IMR-90 (cell line): ENCODE measurements around the gene GAL3ST1. TPM values are rescaled to one million over a fixed set of nuclear protein-coding genes. Genes with fewer than 3 reads are reported as not detected.
"Not testable (repeated sequence)": the region's sequence is repeated elsewhere in the genome, so short reads cannot be mapped to it uniquely, and the experiment has no call there.

Source experiments
- ATAC-seq: fragments of 200-7000 bp; cut with Tn5 transposase; 2 replicates; pipeline ENCODE4 v1.9.1; 2020; ENCODE audit warnings: low read depth, mild to moderate bottlenecking, moderate library complexity
- BruUV-seq: library from RNA; stranded (reverse); fragments of 400-500 nt; replicated peaks from 2 replicates; lab custom pipeline; 2021; lab: Mats Ljungman, UMichigan
- CTCF ChIA-PET: fragments of 300-600 bp; formaldehyde crosslinking; extraction: SDS; loops from one replicate; lab custom pipeline; 2021; ENCODE audit warnings: antibody characterized with exemption; lab: Yijun Ruan, JAX
- POLR2A ChIA-PET: fragments of 300-600 bp; sonication (Branson Sonifier 250); formaldehyde crosslinking; loops from one replicate; lab custom pipeline; 2022; ENCODE audit warnings: antibody characterized with exemption; ENCODE audit not compliant: unreplicated experiment; lab: Charles Lee
- DNase-seq: peaks from one replicate; pipeline ENCODE4 v3.0.0; 2013
- H2AFZ ChIP-seq: replicated peaks from 2 replicates; pipeline ENCODE3; 2013; ENCODE audit warnings: low read length, mild to moderate bottlenecking; ENCODE audit not compliant: poor library complexity
- H2AK5ac ChIP-seq: 2 replicates; pipeline ENCODE4 v1.6.1; 2013; ENCODE audit warnings: low read depth, low read length, inconsistent platforms
- H2AK9ac ChIP-seq: replicated peaks from 2 replicates; pipeline ENCODE3; 2013; ENCODE audit warnings: mild to moderate bottlenecking, low read depth, low read length, moderate library complexity; ENCODE audit not compliant: poor library complexity
- H2BK120ac ChIP-seq: 2 replicates; pipeline ENCODE4 v1.6.1; 2013; ENCODE audit warnings: low read depth, low read length, inconsistent platforms
- H2BK15ac ChIP-seq: 3 replicates; pipeline ENCODE4 v1.6.1; 2013; ENCODE audit warnings: low read depth, low read length, inconsistent platforms
- H2BK20ac ChIP-seq: 2 replicates; pipeline ENCODE4 v1.6.1; 2013; ENCODE audit warnings: low read depth, mild to moderate bottlenecking, inconsistent platforms, low read length, moderate library complexity
- H2BK5ac ChIP-seq: 2 replicates; pipeline ENCODE4 v1.6.1; 2013; ENCODE audit warnings: mild to moderate bottlenecking, low read depth, low read length, inconsistent platforms; ENCODE audit not compliant: poor library complexity, severe bottlenecking
- H3K14ac ChIP-seq: replicated peaks from 2 replicates; pipeline ENCODE4 v1.6.1; 2013; ENCODE audit warnings: low read depth, low read length, inconsistent platforms
- H3K18ac ChIP-seq: 2 replicates; pipeline ENCODE4 v1.6.1; 2013; ENCODE audit warnings: low read depth, low read length, control low read depth
- H3K23ac ChIP-seq: 2 replicates; pipeline ENCODE4 v1.6.1; 2013; ENCODE audit warnings: low read depth, low read length, inconsistent platforms
- H3K27ac ChIP-seq: 2 replicates; pipeline ENCODE4 v1.5.1; 2013; ENCODE audit warnings: mild to moderate bottlenecking, control low read depth, low read length; ENCODE audit not compliant: insufficient read depth
- H3K27me3 ChIP-seq: 2 replicates; pipeline ENCODE4 v1.6.1; 2013; ENCODE audit warnings: low read length; ENCODE audit not compliant: control insufficient read depth, insufficient read depth
- H3K36me3 ChIP-seq: 2 replicates; pipeline ENCODE4 v1.6.1; 2013; ENCODE audit warnings: low read length, mixed read lengths; ENCODE audit not compliant: control insufficient read depth, insufficient read depth
- H3K4ac ChIP-seq: 2 replicates; pipeline ENCODE4 v1.6.1; 2013; ENCODE audit warnings: low read depth, low read length, inconsistent platforms
- H3K4me1 ChIP-seq: 2 replicates; pipeline ENCODE4 v1.6.1; 2013; ENCODE audit warnings: low read length, mixed read lengths; ENCODE audit not compliant: control insufficient read depth, insufficient read depth
- H3K4me2 ChIP-seq: 2 replicates; pipeline ENCODE4 v1.6.1; 2013; ENCODE audit warnings: low read depth, mild to moderate bottlenecking, control low read depth, low read length, moderate library complexity
- H3K4me3 ChIP-seq: 2 replicates; pipeline ENCODE4 v1.5.1; 2013; ENCODE audit warnings: low read depth, mild to moderate bottlenecking, control low read depth, low read length, moderate library complexity; ENCODE audit not compliant: insufficient read depth
- H3K56ac ChIP-seq: 2 replicates; pipeline ENCODE4 v1.6.1; 2013; ENCODE audit warnings: low read length, inconsistent platforms; ENCODE audit not compliant: insufficient read depth; ENCODE audit errors: extremely low read depth
- H3K79me1 ChIP-seq, 2 experiments: 2 replicates each; pipeline ENCODE4 v1.6.1; 2013; ENCODE audit warnings: low read length in 2 of 2, inconsistent platforms in 1 of 2, low read depth in 1 of 2
- H3K9ac ChIP-seq: 2 replicates; pipeline ENCODE4 v1.6.1; 2013; ENCODE audit warnings: low read depth, low read length, control low read depth
- H3K9me1 ChIP-seq: 2 replicates; pipeline ENCODE4 v1.6.1; 2013; ENCODE audit warnings: low read length, inconsistent platforms; ENCODE audit not compliant: insufficient read depth
- H3K9me3 ChIP-seq: 2 replicates; pipeline ENCODE4 v1.6.1; 2013; ENCODE audit warnings: low read length; ENCODE audit not compliant: control insufficient read depth, insufficient read depth
- H4K20me1 ChIP-seq: 2 replicates; pipeline ENCODE4 v1.6.1; 2013; ENCODE audit warnings: low read length, inconsistent platforms; ENCODE audit not compliant: insufficient read depth
- H4K5ac ChIP-seq: 2 replicates; pipeline ENCODE4 v1.6.1; 2013; ENCODE audit warnings: mild to moderate bottlenecking, low read depth, low read length, control low read depth
- H4K8ac ChIP-seq, 2 experiments: 2 replicates each; pipeline ENCODE4 v1.6.1; 2013; ENCODE audit warnings: low read depth in 2 of 2, low read length in 2 of 2, control low read depth in 1 of 2, inconsistent platforms in 1 of 2
- H4K91ac ChIP-seq: 2 replicates; pipeline ENCODE4 v1.6.1; 2013; ENCODE audit warnings: low read depth, low read length, inconsistent platforms; ENCODE audit not compliant: insufficient read depth
- WGBS, 2 experiments: methylation state at CpG; one replicate each; pipeline versions ENCODE4 v1.1.5 to v1.1.7; 2013; ENCODE audit warnings: missing lambda C conversion rate in 2 of 2; ENCODE audit not compliant: insufficient read length in 1 of 2; ENCODE audit errors: extremely low coverage in 2 of 2; 5-methylcytosine and 5-hydroxymethylcytosine counted together
- dilution Hi-C: fragments of 300-500 bp; cut with HindIII; formaldehyde crosslinking; loops from one replicate; pipeline ENCODE4 v1.14.3; 2018; ENCODE audit warnings: low sequenced_read_pairs; ENCODE audit not compliant: unreplicated experiment
- in situ Hi-C: fragments of 300-500 bp; cut with MboI; formaldehyde crosslinking; loops from 3 replicates; pipeline ENCODE4 v1.14.3; 2019; ENCODE audit warnings: low sequenced_read_pairs, inconsistent platforms, mixed read lengths
- intact Hi-C: fragments of 100-400 bp; cut with micrococcal nuclease; formaldehyde crosslinking; loops from 2 replicates; pipeline ENCODE4 v1.10.0; 2022
- polyA plus RNA-seq, 3 experiments: library from polyadenylated mRNA; depleted of rRNA; stranded (reverse); fragments of >200 nt; gene quantifications; 2 replicates each; pipeline ENCODE4 v1.2.3, GENCODE V29; 2012; ENCODE audit warnings: low replicate concordance in 1 of 3
- total RNA-seq: library from RNA; depleted of rRNA; stranded (reverse); fragments of >200 nt; gene quantifications from 2 replicates; pipeline ENCODE4 v1.2.3, GENCODE V29; 2012

Gene GAL3ST1
- total and polyA plus RNA-seq, 2 of the 4 experiments (the other 2 are of a cell fraction): not detected

DNA sequence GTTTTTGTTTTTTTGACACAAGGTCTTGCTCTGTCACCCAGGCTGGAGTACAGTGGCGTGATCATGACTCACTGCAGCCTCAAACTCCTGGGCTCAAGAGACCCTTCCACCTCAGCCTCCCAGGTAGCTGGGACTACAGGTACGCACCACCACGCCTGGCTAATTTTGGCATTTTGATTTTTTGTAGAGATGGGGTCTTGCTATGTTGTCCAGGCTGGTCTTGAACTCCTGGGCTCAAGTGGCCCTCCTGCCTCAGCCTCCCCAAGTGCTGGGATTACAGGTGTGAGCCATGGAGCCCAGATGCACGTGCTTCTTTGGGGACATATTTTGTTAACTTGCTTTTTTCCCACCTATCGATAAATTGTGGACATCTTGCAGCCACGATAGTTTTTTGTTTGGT is 7.2 kb downstream of the GAL3ST1 start:
- H2BK5ac ChIP-seq, H4K8ac ChIP-seq, in situ Hi-C loops, H2AK9ac ChIP-seq, H2BK120ac ChIP-seq, H3K18ac ChIP-seq, H3K36me3 ChIP-seq, POLR2A ChIA-PET, H2BK15ac ChIP-seq, H3K27ac ChIP-seq, H3K4me3 ChIP-seq, intact Hi-C loops, H2AFZ ChIP-seq, dilution Hi-C loops, ATAC-seq, H3K4ac ChIP-seq, H4K20me1 ChIP-seq, H3K23ac ChIP-seq, H3K4me1 ChIP-seq, CTCF ChIA-PET, H3K9me3 ChIP-seq, H3K14ac ChIP-seq, H3K56ac ChIP-seq, BruUV-seq, DNase-seq, H3K9ac ChIP-seq, H4K5ac ChIP-seq, H3K79me1 ChIP-seq, H3K4me2 ChIP-seq, H3K9me1 ChIP-seq, H4K91ac ChIP-seq, H2BK20ac ChIP-seq, H2AK5ac ChIP-seq: not testable (repeated sequence)
- H3K27me3 ChIP-seq: peaks cover 53% of the 10 kb centered on the region
- WGBS, 2 experiments: 100% methylated on average over 1 of the region's 6 CpGs; no CpG with 5 or more reads in 1 of the 2 experiments
